HFF-Myc (cell line): Measurements from ENCODE around the gene CDCP1.

Experiments used
- DNase-seq: peaks from one replicate; pipeline ENCODE4 v3.0.0-alpha.2; 2011; ENCODE audit warnings: low read depth; ENCODE audit errors: extremely low read depth
- H3K4me3 ChIP-seq: replicated peaks from 2 replicates; pipeline ENCODE4 v1.5.1; 2011; ENCODE audit warnings: low read depth, mild to moderate bottlenecking, control low read depth, low read length
- CTCF ChIP-seq: IDR thresholded peaks from 2 replicates; pipeline ENCODE4 v1.5.1; 2012; ENCODE audit warnings: mild to moderate bottlenecking, low read depth, low read length, control low read depth; ENCODE audit errors: missing control alignments

Gene CDCP1

GRCh38 chr3:45181496-45181895 lies 35.3 kb upstream of the CDCP1 start:
- no peak overlapping the region for H3K4me3 ChIP-seq
- no peak for DNase-seq
- TF ChIP-seq CTCF, result no peak

GRCh38 chr3:45180899-45181298 lies 34.7 kb upstream of the CDCP1 start:
- DNase-seq, result no peak
- H3K4me3 ChIP-seq, result no peak overlapping the region
- no peak for TF ChIP-seq CTCF

- no peak for DNase-seq
- TF ChIP-seq CTCF, result no peak
These were observed 33.9 kb upstream of the CDCP1 start for GRCh38 chr3:45180051-45180450.

GRCh38 chr3:45179163-45179562 lies 33.0 kb upstream of the CDCP1 start:
- no peak for DNase-seq
- no peak for TF ChIP-seq CTCF
- H3K4me3 ChIP-seq, result no peak overlapping the region

More at GRCh38 chr3:45180051-45180450, 33.9 kb upstream of the CDCP1 start:
- no peak overlapping the region for H3K4me3 ChIP-seq

GRCh38 chr3:45178183-45179023 lies 32.2 kb upstream of the CDCP1 start:
- H3K4me3 ChIP-seq, result no peak overlapping the region
- DNase-seq, result no peak
- no peak for TF ChIP-seq CTCF

GRCh38 chr3:45176912-45177311 lies 30.7 kb upstream of the CDCP1 start:
- no peak for TF ChIP-seq CTCF
- DNase-seq, result no peak
- H3K4me3 ChIP-seq, result no peak overlapping the region
